SK-N-SH treated with all-trans-retinoic acid at 6 μM for 48 hours (cell line): Measurements from ENCODE around the gene CEACAM5.

Source experiments
- ATAC-seq: fragments of 200-7000 bp; cut with Tn5 transposase; 3 replicates; pipeline ENCODE4 v1.9.1; 2020; ENCODE audit warnings: mild to moderate bottlenecking, moderate library complexity
- ARNTL ChIP-seq: fragments of 450-650 bp; formaldehyde crosslinking; IDR thresholded peaks from 2 replicates; pipeline ENCODE4 v1.5.0; 2020; ENCODE audit warnings: low read depth, mild to moderate bottlenecking, moderate library complexity, borderline replicate concordance
- BACH2 ChIP-seq: fragments of 250-450 bp; sonication (Bioruptor Pico); IDR thresholded peaks from 2 replicates; pipeline ENCODE4 v1.9.0; 2021; ENCODE audit warnings: mild to moderate bottlenecking, borderline replicate concordance
- CREB5 ChIP-seq: fragments of 250-450 bp; sonication (Bioruptor Pico); IDR thresholded peaks from 2 replicates; pipeline ENCODE4 v1.5.1; 2020; ENCODE audit warnings: low read depth, mild to moderate bottlenecking, moderate library complexity
- CSDC2 ChIP-seq: fragments of 250-450 bp; sonication (Bioruptor Pico); IDR thresholded peaks from 2 replicates; pipeline ENCODE4 v1.5.0; 2020; ENCODE audit warnings: mild to moderate bottlenecking, moderate library complexity
- ESRRG ChIP-seq: fragments of 250-450 bp; sonication (Bioruptor Pico); IDR thresholded peaks from 2 replicates; pipeline ENCODE4 v1.6.1; 2021; ENCODE audit warnings: mild to moderate bottlenecking
- GLIS3 ChIP-seq: fragments of 250-450 bp; sonication (Bioruptor Pico); IDR thresholded peaks from 2 replicates; pipeline ENCODE4 v1.5.0; 2020; ENCODE audit warnings: mild to moderate bottlenecking, moderate library complexity
- ISL1 ChIP-seq: fragments of 250-450 bp; sonication (Bioruptor Pico); IDR thresholded peaks from 2 replicates; pipeline ENCODE4 v2.1.2; 2022; ENCODE audit warnings: mild to moderate bottlenecking, moderate library complexity
- OSR1 ChIP-seq: fragments of 250-450 bp; sonication (Bioruptor Pico); IDR thresholded peaks from 2 replicates; pipeline ENCODE4 v1.8.0; 2022; ENCODE audit warnings: moderate library complexity, mild to moderate bottlenecking, inconsistent platforms
- PATZ1 ChIP-seq: fragments of 250-450 bp; sonication (Bioruptor Pico); IDR thresholded peaks from 2 replicates; pipeline ENCODE4 v1.8.0; 2020; ENCODE audit warnings: mild to moderate bottlenecking, moderate library complexity, borderline replicate concordance
- RARB ChIP-seq: fragments of 250-450 bp; sonication (Bioruptor Pico); IDR thresholded peaks from 2 replicates; pipeline ENCODE4 v1.8.0; 2021; ENCODE audit warnings: mild to moderate bottlenecking, moderate library complexity
- SNAI2 ChIP-seq: fragments of 250-450 bp; sonication (Bioruptor Pico); IDR thresholded peaks from 2 replicates; pipeline ENCODE4 v1.5.0; 2020; ENCODE audit warnings: mild to moderate bottlenecking, moderate library complexity
- TCF4 ChIP-seq: fragments of 250-450 bp; sonication (Bioruptor Pico); IDR thresholded peaks from 2 replicates; pipeline ENCODE4 v1.8.0; 2021; ENCODE audit warnings: mild to moderate bottlenecking, moderate library complexity, borderline replicate concordance
- TOX ChIP-seq: fragments of 250-450 bp; sonication (Bioruptor Pico); IDR thresholded peaks from 2 replicates; pipeline ENCODE4 v1.8.0; 2021; ENCODE audit warnings: mild to moderate bottlenecking, moderate library complexity, borderline replicate concordance
- ZC3H10 ChIP-seq: fragments of 250-450 bp; sonication (Bioruptor Pico); IDR thresholded peaks from 2 replicates; pipeline ENCODE4 v1.5.1; 2021; ENCODE audit warnings: mild to moderate bottlenecking, moderate library complexity
- ZFP30 ChIP-seq: fragments of 450-650 bp; formaldehyde crosslinking; IDR thresholded peaks from 2 replicates; pipeline ENCODE4 v1.5.0; 2022; ENCODE audit warnings: mild to moderate bottlenecking, moderate library complexity
- ZNF565 ChIP-seq: fragments of 450-650 bp; formaldehyde crosslinking; conservative IDR thresholded peaks from 2 replicates; pipeline ENCODE4 v1.5.0; 2020; ENCODE audit warnings: low read depth, mild to moderate bottlenecking, moderate library complexity
- ZNF70 ChIP-seq: fragments of 450-650 bp; formaldehyde crosslinking; IDR thresholded peaks from 2 replicates; pipeline ENCODE4 v1.5.0; 2020; ENCODE audit warnings: mild to moderate bottlenecking, moderate library complexity
- ZNF8 ChIP-seq: fragments of 450-650 bp; formaldehyde crosslinking; IDR thresholded peaks from 2 replicates; pipeline ENCODE4 v1.5.0; 2020; ENCODE audit warnings: mild to moderate bottlenecking, moderate library complexity
- TF ChIP-seq, protein P1 (sequence below): fragments of 250-450 bp; sonication (Bioruptor Pico); IDR thresholded peaks from 2 replicates; pipeline ENCODE4 v1.5.0; 2020; ENCODE audit warnings: mild to moderate bottlenecking, moderate library complexity
- TF ChIP-seq, protein P2 (sequence below): fragments of 250-450 bp; sonication (Bioruptor Pico); IDR thresholded peaks from 2 replicates; pipeline ENCODE4 v1.8.0; 2021; ENCODE audit warnings: low read depth, mild to moderate bottlenecking, moderate library complexity, borderline replicate concordance
- TF ChIP-seq, protein P3 (sequence below): fragments of 250-450 bp; sonication (Bioruptor Pico); IDR thresholded peaks from 2 replicates; pipeline ENCODE4 v1.5.1; 2021; ENCODE audit warnings: mild to moderate bottlenecking, moderate library complexity

The CEACAM5 gene

DNA sequence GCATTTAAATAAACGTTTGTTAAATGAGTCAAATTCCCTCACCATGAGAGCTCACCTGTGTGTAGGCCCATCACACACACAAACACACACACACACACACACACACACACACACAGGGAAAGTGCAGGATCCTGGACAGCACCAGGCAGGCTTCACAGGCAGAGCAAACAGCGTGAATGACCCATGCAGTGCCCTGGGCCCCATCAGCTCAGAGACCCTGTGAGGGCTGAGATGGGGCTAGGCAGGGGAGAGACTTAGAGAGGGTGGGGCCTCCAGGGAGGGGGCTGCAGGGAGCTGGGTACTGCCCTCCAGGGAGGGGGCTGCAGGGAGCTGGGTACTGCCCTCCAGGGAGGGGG is 8.5 kb upstream of the CEACAM5 start (continued):
- TF ChIP-seq SNAI2 (no peak), RARB (CRISPR knock-in tag) (no peak), ISL1 (CRISPR knock-in tag) (no peak), TOX (CRISPR knock-in tag) (no peak)

DNA sequence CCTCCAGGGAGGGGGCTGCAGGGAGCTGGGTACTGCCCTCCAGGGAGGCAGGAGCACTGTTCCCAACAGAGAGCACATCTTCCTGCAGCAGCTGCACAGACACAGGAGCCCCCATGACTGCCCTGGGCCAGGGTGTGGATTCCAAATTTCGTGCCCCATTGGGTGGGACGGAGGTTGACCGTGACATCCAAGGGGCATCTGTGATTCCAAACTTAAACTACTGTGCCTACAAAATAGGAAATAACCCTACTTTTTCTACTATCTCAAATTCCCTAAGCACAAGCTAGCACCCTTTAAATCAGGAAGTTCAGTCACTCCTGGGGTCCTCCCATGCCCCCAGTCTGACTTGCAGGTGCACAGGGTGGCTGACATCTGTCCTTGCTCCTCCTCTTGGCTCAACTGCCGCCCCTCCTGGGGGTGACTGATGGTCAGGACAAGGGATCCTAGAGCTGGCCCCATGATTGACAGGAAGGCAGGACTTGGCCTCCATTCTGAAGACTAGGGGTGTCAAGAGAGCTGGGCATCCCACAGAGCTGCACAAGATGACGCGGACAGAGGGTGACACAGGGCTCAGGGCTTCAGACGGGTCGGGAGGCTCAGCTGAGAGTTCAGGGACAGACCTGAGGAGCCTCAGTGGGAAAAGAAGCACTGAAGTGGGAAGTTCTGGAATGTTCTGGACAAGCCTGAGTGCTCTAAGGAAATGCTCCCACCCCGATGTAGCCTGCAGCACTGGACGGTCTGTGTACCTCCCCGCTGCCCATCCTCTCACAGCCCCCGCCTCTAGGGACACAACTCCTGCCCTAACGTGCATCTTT is 7.8 kb upstream of the CEACAM5 start:
- no peak for ATAC-seq
- TF ChIP-seq ZNF8 (CRISPR knock-in tag): no peak
- TF ChIP-seq CREB5 (CRISPR knock-in tag): no peak
- no peak for TF ChIP-seq ZFP30 (CRISPR knock-in tag)
- TF ChIP-seq TOX (CRISPR knock-in tag): no peak
- no peak for TF ChIP-seq PATZ1
- TF ChIP-seq, protein P1, sequence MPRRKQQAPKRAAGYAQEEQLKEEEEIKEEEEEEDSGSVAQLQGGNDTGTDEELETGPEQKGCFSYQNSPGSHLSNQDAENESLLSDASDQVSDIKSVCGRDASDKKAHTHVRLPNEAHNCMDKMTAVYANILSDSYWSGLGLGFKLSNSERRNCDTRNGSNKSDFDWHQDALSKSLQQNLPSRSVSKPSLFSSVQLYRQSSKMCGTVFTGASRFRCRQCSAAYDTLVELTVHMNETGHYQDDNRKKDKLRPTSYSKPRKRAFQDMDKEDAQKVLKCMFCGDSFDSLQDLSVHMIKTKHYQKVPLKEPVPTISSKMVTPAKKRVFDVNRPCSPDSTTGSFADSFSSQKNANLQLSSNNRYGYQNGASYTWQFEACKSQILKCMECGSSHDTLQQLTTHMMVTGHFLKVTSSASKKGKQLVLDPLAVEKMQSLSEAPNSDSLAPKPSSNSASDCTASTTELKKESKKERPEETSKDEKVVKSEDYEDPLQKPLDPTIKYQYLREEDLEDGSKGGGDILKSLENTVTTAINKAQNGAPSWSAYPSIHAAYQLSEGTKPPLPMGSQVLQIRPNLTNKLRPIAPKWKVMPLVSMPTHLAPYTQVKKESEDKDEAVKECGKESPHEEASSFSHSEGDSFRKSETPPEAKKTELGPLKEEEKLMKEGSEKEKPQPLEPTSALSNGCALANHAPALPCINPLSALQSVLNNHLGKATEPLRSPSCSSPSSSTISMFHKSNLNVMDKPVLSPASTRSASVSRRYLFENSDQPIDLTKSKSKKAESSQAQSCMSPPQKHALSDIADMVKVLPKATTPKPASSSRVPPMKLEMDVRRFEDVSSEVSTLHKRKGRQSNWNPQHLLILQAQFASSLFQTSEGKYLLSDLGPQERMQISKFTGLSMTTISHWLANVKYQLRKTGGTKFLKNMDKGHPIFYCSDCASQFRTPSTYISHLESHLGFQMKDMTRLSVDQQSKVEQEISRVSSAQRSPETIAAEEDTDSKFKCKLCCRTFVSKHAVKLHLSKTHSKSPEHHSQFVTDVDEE (CRISPR knock-in tag): no peak
- no peak for TF ChIP-seq ARNTL
- TF ChIP-seq TCF4 (CRISPR knock-in tag): no peak
- no peak for TF ChIP-seq CSDC2 (CRISPR knock-in tag)

DNA sequence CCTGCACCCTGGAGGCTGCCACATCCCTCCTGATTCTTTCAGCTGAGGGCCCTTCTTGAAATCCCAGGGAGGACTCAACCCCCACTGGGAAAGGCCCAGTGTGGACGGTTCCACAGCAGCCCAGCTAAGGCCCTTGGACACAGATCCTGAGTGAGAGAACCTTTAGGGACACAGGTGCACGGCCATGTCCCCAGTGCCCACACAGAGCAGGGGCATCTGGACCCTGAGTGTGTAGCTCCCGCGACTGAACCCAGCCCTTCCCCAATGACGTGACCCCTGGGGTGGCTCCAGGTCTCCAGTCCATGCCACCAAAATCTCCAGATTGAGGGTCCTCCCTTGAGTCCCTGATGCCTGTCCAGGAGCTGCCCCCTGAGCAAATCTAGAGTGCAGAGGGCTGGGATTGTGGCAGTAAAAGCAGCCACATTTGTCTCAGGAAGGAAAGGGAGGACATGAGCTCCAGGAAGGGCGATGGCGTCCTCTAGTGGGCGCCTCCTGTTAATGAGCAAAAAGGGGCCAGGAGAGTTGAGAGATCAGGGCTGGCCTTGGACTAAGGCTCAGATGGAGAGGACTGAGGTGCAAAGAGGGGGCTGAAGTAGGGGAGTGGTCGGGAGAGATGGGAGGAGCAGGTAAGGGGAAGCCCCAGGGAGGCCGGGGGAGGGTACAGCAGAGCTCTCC is 6.9 kb upstream of the CEACAM5 start:
- TF ChIP-seq ZNF565 (CRISPR knock-in tag) (no peak), ESRRG (no peak), BACH2 (no peak), ISL1 (CRISPR knock-in tag) (no peak), PATZ1 (no peak), ZC3H10 (CRISPR knock-in tag) (no peak), OSR1 (no peak), CSDC2 (CRISPR knock-in tag) (no peak), TCF4 (CRISPR knock-in tag) (no peak), ZNF8 (CRISPR knock-in tag) (no peak), ARNTL (no peak), SNAI2 (no peak), ZNF70 (CRISPR knock-in tag) (no peak), GLIS3 (CRISPR knock-in tag) (no peak)
- TF ChIP-seq, protein P2, sequence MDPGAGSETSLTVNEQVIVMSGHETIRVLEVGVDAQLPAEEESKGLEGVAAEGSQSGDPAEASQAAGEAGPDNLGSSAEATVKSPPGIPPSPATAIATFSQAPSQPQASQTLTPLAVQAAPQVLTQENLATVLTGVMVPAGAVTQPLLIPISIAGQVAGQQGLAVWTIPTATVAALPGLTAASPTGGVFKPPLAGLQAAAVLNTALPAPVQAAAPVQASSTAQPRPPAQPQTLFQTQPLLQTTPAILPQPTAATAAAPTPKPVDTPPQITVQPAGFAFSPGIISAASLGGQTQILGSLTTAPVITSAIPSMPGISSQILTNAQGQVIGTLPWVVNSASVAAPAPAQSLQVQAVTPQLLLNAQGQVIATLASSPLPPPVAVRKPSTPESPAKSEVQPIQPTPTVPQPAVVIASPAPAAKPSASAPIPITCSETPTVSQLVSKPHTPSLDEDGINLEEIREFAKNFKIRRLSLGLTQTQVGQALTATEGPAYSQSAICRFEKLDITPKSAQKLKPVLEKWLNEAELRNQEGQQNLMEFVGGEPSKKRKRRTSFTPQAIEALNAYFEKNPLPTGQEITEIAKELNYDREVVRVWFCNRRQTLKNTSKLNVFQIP (CRISPR knock-in tag): no peak
- TF ChIP-seq, protein P3, sequence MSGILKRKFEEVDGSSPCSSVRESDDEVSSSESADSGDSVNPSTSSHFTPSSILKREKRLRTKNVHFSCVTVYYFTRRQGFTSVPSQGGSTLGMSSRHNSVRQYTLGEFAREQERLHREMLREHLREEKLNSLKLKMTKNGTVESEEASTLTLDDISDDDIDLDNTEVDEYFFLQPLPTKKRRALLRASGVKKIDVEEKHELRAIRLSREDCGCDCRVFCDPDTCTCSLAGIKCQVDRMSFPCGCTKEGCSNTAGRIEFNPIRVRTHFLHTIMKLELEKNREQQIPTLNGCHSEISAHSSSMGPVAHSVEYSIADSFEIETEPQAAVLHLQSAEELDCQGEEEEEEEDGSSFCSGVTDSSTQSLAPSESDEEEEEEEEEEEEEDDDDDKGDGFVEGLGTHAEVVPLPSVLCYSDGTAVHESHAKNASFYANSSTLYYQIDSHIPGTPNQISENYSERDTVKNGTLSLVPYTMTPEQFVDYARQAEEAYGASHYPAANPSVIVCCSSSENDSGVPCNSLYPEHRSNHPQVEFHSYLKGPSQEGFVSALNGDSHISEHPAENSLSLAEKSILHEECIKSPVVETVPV: no peak
- ATAC-seq: no peak
